GM18517 (cell line): ENCODE measurements around the gene ANAPC2.
"Not testable (repeated sequence)": the region's sequence is repeated elsewhere in the genome, so short reads cannot be mapped to it uniquely, and the experiment has no call there.

Experiments
- ATAC-seq: cut with Tn5 transposase; IDR thresholded peaks from one replicate; pipeline ENCODE4 v1.9.1; 2021; ENCODE audit warnings: mild to moderate bottlenecking, moderate library complexity; ENCODE audit not compliant: unreplicated experiment

Gene ANAPC2

DNA sequence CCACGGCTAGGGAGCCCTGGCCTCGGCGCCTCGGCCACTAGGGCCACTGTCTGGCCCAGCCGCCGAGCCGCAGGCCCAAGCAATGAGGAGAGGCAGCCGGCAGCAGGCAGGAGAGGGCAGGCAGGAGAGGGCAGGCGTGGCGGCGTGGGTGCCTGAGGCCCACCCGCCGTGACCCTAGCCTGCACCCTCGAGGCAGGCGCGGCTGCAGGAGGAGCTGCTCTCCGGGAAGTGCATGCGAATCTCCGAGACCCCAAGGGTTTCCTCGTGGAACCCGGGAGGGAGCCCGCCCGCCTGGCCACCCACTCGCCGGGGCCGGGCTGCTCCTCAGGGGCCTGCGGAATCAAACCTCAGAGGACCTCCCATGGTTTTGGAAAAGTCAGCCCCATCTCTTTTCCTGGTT is 40.1 kb downstream of the ANAPC2 start:
- ATAC-seq, result no peak

DNA sequence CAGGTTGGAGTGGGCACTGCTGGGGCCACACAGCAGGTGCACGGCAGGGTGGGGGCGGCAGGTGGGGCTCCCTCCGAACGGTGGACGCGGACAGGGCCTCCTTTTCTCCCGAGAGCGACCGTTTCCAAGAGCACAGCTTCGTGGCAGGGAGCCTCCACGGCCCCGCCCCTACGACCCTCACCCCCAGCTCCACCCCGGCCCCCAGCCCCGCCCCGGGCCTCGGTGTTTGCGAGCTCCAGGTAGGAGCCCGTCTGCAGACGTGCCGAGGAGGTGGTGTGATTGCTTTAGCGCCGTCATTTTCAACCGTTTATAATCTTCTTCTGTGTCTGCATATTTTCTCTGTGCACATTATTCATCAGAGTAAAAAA is 40.6 kb downstream of the ANAPC2 start:
- ATAC-seq, result no peak

- no peak for ATAC-seq
These were observed 41.1 kb downstream of the ANAPC2 start for GRCh38 chr9:137147091-137147792.

- no peak for ATAC-seq
These were observed 41.8 kb downstream of the ANAPC2 start for GRCh38 chr9:137146527-137146918.

GRCh38 chr9:137145731-137146526 is 42.4 kb downstream of the ANAPC2 start:
- no peak for ATAC-seq

GRCh38 chr9:137143459-137143858 is 44.9 kb downstream of the ANAPC2 start:
- ATAC-seq, result no peak

DNA sequence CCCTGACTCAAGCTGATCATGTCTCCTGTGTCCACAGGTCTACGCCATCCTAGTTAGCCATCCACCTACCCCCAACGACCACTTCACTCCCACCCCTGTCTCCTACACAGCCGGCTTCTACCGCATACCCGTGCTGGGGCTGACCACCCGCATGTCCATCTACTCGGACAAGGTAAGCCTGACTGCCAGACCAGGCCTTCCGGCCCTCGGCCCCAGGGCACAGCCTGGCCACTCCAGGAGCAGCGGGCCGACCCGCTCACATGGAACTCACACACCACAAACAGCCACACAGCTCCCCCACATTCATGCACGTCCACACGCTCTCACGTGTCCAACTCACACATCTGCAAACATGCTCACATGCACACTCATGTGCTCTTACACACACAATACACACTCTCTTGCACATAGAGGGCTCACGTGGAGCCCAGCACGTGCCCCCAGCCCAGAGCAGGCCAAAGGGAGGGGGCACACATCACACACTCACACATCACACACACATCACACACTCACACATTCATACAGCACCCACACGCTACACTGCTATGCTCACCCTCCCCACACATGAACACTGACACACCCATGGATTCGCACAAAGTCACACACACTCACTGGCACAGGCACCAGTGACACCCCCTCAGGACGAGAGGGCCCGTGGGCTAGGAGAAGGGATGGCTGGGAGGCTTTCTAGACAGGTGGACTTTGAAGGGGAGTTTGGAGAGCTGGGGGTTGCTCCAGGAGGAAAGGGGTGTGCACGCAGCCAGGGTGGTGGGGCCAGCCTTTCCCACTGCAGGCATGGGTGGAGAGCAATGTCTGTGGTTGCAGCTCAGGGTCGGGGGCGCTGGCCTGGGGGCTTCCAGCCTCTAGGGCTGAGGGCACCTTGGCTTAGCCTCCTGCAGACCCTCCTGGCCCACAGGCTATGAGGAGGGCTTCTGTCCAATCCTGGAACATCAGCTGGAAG is 46.1 kb downstream of the ANAPC2 start:
- ATAC-seq, result no peak

- no peak for ATAC-seq
These were observed 47.1 kb downstream of the ANAPC2 start for GRCh38 chr9:137141050-137141810.

DNA sequence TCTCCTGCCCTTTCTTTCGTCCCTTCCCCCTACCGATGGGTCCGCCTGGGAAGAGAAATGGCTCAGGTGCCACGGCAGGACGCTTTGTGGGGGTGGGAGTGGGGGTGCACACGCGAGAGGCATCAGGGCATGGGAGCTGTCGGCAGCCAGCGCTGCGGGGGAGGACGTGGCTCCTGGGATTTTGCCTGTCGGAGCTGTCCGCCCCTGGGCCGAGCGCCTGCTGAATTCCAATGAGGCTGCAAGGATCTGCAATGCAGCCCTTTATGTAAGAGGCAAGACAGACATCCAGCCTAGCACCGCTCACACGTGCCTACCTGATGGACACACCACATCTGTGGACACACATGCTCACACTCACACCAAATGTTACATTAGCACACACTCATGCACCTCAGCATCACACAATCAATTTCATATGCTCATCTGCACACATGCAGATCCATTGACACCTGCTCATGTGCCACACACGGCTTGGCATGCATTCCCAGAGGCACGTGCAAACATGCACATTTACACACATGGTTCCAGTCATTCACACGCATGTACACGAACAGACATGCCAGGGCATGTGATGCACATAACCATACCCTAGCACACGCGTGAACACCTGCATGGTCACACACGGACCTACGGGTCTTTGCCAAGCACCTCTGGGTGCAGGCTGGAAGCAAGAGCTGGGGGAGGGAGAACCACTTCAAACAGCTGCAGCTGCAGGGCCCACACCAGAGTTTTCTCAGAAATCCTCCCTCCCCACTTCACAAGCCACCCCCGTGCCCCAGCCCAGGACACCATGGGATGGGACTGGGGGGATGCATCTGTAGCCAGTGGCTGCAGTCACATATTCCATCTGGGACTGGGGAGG is 48.0 kb downstream of the ANAPC2 start:
- no peak for ATAC-seq

DNA sequence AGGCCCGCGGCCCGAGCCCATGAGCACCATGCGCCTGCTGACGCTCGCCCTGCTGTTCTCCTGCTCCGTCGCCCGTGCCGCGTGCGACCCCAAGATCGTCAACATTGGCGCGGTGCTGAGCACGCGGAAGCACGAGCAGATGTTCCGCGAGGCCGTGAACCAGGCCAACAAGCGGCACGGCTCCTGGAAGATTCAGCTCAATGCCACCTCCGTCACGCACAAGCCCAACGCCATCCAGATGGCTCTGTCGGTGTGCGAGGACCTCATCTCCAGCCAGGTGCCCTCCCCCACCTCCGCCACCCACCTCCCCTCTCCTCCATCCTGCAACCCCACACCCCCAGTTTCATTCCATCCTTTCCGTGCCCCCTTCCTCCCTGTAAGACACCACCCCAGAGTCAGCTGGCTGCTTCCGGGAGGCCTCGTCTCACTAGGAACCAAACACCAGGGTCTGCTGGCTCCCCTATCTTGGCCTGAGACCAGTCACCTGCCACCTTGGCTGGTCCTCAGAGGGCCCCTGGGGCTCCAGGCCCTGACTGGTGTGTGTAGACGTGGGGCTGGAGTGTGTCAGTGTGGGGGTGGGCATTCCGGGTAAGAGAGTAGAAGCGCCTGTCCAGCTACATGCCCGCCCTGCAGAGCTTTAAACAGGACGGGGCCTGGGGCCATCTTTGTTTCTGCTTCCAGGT is 48.8 kb downstream of the ANAPC2 start:
- ATAC-seq, result no peak

DNA sequence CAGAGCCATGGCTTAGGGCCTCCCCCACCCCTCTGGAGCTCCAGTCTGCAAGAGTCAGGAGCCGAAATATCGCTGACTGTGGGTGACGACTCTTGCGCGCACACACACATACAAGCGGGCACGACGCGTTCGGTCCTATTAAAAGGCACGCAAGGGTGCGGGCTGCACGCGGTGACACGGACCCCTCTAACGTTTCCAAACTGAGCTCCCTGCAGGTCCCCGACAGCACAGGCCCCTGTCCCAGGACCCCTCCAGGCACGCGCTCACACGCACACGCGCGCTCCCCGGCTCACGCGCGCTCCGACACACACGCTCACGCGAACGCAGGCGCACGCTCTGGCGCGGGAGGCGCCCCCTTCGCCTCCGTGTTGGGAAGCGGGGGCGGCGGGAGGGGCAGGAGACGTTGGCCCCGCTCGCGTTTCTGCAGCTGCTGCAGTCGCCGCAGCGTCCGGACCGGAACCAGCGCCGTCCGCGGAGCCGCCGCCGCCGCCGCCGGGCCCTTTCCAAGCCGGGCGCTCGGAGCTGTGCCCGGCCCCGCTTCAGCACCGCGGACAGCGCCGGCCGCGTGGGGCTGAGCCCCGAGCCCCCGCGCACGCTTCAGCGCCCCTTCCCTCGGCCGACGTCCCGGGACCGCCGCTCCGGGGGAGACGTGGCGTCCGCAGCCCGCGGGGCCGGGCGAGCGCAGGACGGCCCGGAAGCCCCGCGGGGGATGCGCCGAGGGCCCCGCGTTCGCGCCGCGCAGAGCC is 49.5 kb downstream of the ANAPC2 start, which contains the start of gene GRIN1:
GRIN1 (plus strand) TSS at position 433 of the 746 bp plus-strand sequence. CDS start 333 bp downstream, outside the sequence.
- ATAC-seq, result no peak

GRCh38 chr9:137138058-137138721 is 50.2 kb downstream of the ANAPC2 start:
- no peak for ATAC-seq

- no peak for ATAC-seq
These were observed 51.3 kb downstream of the ANAPC2 start for GRCh38 chr9:137136881-137137607.

DNA sequence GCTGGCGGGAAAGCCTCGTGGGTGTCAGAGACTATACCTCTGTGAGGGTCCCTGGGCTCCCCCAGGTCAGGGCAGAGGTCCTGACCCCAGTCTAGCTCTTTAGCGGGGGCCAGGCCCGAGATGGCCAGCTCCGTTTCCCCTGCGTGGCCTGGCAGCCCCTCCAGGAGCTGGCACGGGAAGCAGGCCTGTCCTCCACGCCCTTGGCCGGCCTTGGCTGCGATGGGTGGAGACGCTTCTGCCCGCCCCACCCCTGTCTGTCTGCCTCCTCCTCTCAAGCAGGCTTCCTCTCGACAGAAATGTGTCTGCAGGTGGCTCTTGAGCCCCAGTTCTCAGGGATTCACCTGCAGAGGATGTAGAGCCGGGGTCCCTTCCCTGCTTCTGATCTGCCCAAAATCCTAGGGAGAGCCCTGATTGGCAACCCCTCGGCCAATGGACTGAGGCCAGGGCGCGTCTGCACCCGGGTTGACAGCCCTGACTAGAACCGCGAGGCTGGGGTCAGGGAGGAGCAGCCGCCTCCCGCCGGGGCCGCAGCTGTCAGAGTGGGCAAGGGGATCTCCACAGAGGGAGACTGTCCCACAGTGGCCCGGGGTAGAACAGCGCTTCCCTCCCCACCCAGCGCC is 52.0 kb downstream of the ANAPC2 start:
- ATAC-seq, result no peak

- not testable (repeated sequence) for ATAC-seq
These were observed 53.2 kb downstream of the ANAPC2 start for GRCh38 chr9:137135154-137135553.

GRCh38 chr9:137134191-137134590 is 54.2 kb downstream of the ANAPC2 start:
- no peak for ATAC-seq
